SK-N-SH (cell line): Measurements from ENCODE around the gene F2R. TPM values are rescaled to one million over a fixed set of nuclear protein-coding genes. Genes with fewer than 3 reads are reported as not detected.

Source experiments
- CTCF ChIA-PET: fragments of 300-600, 350-600 bp; formaldehyde crosslinking; extraction: SDS; loops from one replicate; lab custom pipeline; 2021; lab: Yijun Ruan, JAX
- POLR2A ChIA-PET: fragments of 350-600 bp; sonication (Branson Sonifier 250); formaldehyde crosslinking; extraction: SDS; loops from one replicate; lab custom pipeline; 2020; ENCODE audit warnings: antibody characterized with exemption, inconsistent platforms; lab: Yijun Ruan, JAX
- DNase-seq: peaks from one replicate; pipeline ENCODE4 v3.0.0; 2012
- H2AFZ ChIP-seq: fragments of 200-600 bp; sonication (generic); 2 replicates; pipeline ENCODE4 v1.8.1; 2016; ENCODE audit warnings: antibody characterized with exemption, mild to moderate bottlenecking, low read depth
- H3F3A ChIP-seq: fragments of 200-600 bp; sonication (generic); replicated peaks from 2 replicates; pipeline ENCODE3; 2016; ENCODE audit warnings: antibody characterized with exemption, mild to moderate bottlenecking; ENCODE audit not compliant: insufficient read depth
- H3K27ac ChIP-seq, 2 experiments: fragments of 200-500 bp in 1 of 2; fragments of 200-600 bp in 1 of 2; sonication (Bioruptor generic) in 1 of 2; sonication (generic), shearing (Covaris generic) in 1 of 2; 2 replicates each; pipeline versions ENCODE4 v1.5.1 to v1.6.1; 2014 to 2016; ENCODE audit warnings: low read depth in 2 of 2, inconsistent platforms in 1 of 2, low read length in 1 of 2, mild to moderate bottlenecking in 1 of 2, mixed read lengths in 1 of 2
- H3K27me3 ChIP-seq: fragments of 200-600 bp; sonication (generic), shearing (Covaris generic); 2 replicates; pipeline ENCODE4 v1.6.1; 2016; ENCODE audit warnings: mixed run types; ENCODE audit not compliant: insufficient read depth
- H3K36me3 ChIP-seq, 2 experiments: fragments of 200-500 bp in 1 of 2; fragments of 200-600 bp in 1 of 2; sonication (Bioruptor generic) in 1 of 2; sonication (generic) in 1 of 2; replicated peaks in 1 of 2; 2 replicates each; pipeline versions ENCODE3 to v1.5.1; 2014 to 2016; ENCODE audit warnings: low read length in 1 of 2, mild to moderate bottlenecking in 1 of 2; ENCODE audit not compliant: insufficient read depth in 2 of 2, control insufficient read depth in 1 of 2
- H3K4me1 ChIP-seq, 2 experiments: fragments of 200-500 bp in 1 of 2; fragments of 200-600 bp in 1 of 2; sonication (Bioruptor generic) in 1 of 2; sonication (generic), shearing (Covaris generic) in 1 of 2; 2 replicates each; pipeline versions ENCODE4 v1.5.1 to v1.6.1; 2014 to 2016; ENCODE audit warnings: low read depth in 1 of 2, low read length in 1 of 2, mixed run types in 1 of 2; ENCODE audit not compliant: insufficient read depth in 2 of 2, control insufficient read depth in 1 of 2
- H3K4me2 ChIP-seq: fragments of 200-600 bp; sonication (generic), shearing (Covaris generic); 2 replicates; pipeline ENCODE4 v1.6.1; 2017; ENCODE audit warnings: mixed run types
- H3K4me3 ChIP-seq, 2 experiments: fragments of 200-500 bp in 1 of 2; fragments of 200-600 bp in 1 of 2; sonication (Bioruptor generic) in 1 of 2; sonication (generic), shearing (Covaris generic) in 1 of 2; 2 replicates each; pipeline versions ENCODE4 v1.5.1 to v1.8.1; 2014 to 2016; ENCODE audit warnings: low read depth in 2 of 2, inconsistent platforms in 1 of 2, low read length in 1 of 2, mild to moderate bottlenecking in 1 of 2, mixed read lengths in 1 of 2, moderate library complexity in 1 of 2
- H3K79me2 ChIP-seq: fragments of 200-600 bp; sonication (generic); 2 replicates; pipeline ENCODE4 v1.8.1; 2017; ENCODE audit warnings: mild to moderate bottlenecking; ENCODE audit not compliant: insufficient read depth
- H3K9ac ChIP-seq: fragments of 200-600 bp; sonication (generic); 2 replicates; pipeline ENCODE4 v1.6.1; 2017; ENCODE audit warnings: mixed run types
- H3K9me2 ChIP-seq: fragments of 200-600 bp; sonication (generic); 2 replicates; pipeline ENCODE4 v1.6.1; 2017; ENCODE audit warnings: mixed run types
- H3K9me3 ChIP-seq: fragments of 200-600 bp; sonication (generic); 2 replicates; pipeline ENCODE4 v1.6.1; 2017; ENCODE audit warnings: mixed run types, mild to moderate bottlenecking, moderate library complexity
- H4K20me1 ChIP-seq: fragments of 200-600 bp; sonication (generic); 2 replicates; pipeline ENCODE4 v1.6.1; 2017; ENCODE audit warnings: mild to moderate bottlenecking, mixed run types; ENCODE audit not compliant: insufficient read depth
- CHD2 ChIP-seq: fragments of 150-350 bp; IDR thresholded peaks from 2 replicates; pipeline ENCODE4 v1.6.1; 2018; ENCODE audit warnings: low read length; ENCODE audit not compliant: partially characterized antibody
- FOSL2 ChIP-seq: IDR thresholded peaks from 2 replicates; pipeline ENCODE4 v1.4.0; 2012; ENCODE audit warnings: low read depth, mild to moderate bottlenecking, moderate library complexity, borderline replicate concordance
- GABPA ChIP-seq: IDR thresholded peaks from 2 replicates; pipeline ENCODE4 v1.4.0; 2012; ENCODE audit warnings: low read depth, mild to moderate bottlenecking
- GATA2 ChIP-seq: sonication (generic); formaldehyde crosslinking; IDR thresholded peaks from 2 replicates; pipeline ENCODE4 v1.5.0; 2020; ENCODE audit warnings: mild to moderate bottlenecking, missing genetic modification reagents
- JUND ChIP-seq: IDR thresholded peaks from 2 replicates; pipeline ENCODE4 v1.4.0; 2012
- NRF1 ChIP-seq: IDR thresholded peaks from 2 replicates; pipeline ENCODE4 v1.6.1; 2012; ENCODE audit warnings: low read depth, mild to moderate bottlenecking, low read length
- RAD21 ChIP-seq: IDR thresholded peaks from 2 replicates; pipeline ENCODE4 v1.6.1; 2012; ENCODE audit warnings: mild to moderate bottlenecking, low read length
- RFX5 ChIP-seq: IDR thresholded peaks from 2 replicates; pipeline ENCODE4 v1.6.1; 2012; ENCODE audit warnings: mild to moderate bottlenecking, improper control_type of control experiment, low read length
- SMC3 ChIP-seq: IDR thresholded peaks from 2 replicates; pipeline ENCODE4 v1.6.1; 2012; ENCODE audit warnings: low read depth, low read length, improper control_type of control experiment
- TCF12 ChIP-seq: IDR thresholded peaks from 2 replicates; pipeline ENCODE4 v1.4.0; 2012
- YY1 ChIP-seq: IDR thresholded peaks from 2 replicates; pipeline ENCODE4 v1.4.0; 2012; ENCODE audit warnings: low read depth, mild to moderate bottlenecking
- WGBS: methylation state at CpG from one replicate; pipeline ENCODE4 v1.1.6; 2017; ENCODE audit warnings: low lambda C conversion rate; 5-methylcytosine and 5-hydroxymethylcytosine counted together
- polyA plus RNA-seq, 3 experiments: library from polyadenylated mRNA; depleted of rRNA; stranded (reverse); fragments of >200 nt; gene quantifications; 2 replicates each; pipeline ENCODE4 v1.2.3, GENCODE V29; 2012
- TF ChIP-seq, protein P1 (sequence below): IDR thresholded peaks from 2 replicates; pipeline ENCODE4; 2012
- TF ChIP-seq, protein P2 (sequence below): fragments of 150-350 bp; IDR thresholded peaks from 2 replicates; pipeline ENCODE4 v1.6.1; 2017; ENCODE audit warnings: antibody characterized with exemption, low read length, low read depth, borderline replicate concordance
- TF ChIP-seq, protein P3 (sequence below): fragments of 200-600 bp; sonication (generic); IDR thresholded peaks from 2 replicates; pipeline ENCODE4 v1.6.1; 2017; ENCODE audit warnings: antibody characterized with exemption, mild to moderate bottlenecking, moderate library complexity
- TF ChIP-seq, protein P4 (sequence below): IDR thresholded peaks from 2 replicates; pipeline ENCODE4 v1.4.0; 2012; ENCODE audit warnings: low read depth, borderline replicate concordance

Gene F2R
- polyA plus RNA-seq, 1 of the 3 experiments (the other 2 are of a cell fraction), result 212 TPM

DNA sequence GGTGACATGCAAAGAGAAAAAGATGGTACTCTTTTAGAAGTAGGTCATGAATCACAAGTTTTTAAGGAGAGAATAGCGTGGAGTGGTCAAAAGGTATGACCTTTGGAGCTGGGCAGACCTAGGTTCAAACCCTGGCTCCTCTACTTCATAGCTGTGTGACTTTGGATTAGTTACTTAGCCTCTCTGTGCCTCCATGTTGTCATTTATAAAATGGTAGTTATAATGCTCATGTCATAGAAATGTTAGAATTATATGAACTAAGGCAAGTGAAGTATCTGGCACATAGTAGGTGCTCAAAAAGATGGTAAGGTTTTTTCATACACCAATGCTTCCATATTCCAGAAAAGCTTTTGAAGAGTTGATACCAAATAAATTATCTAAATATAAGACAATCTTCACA, 7.3 kb downstream of the F2R start (continued):
- no peak for TF ChIP-seq SMC3
- TF ChIP-seq, protein P1, sequence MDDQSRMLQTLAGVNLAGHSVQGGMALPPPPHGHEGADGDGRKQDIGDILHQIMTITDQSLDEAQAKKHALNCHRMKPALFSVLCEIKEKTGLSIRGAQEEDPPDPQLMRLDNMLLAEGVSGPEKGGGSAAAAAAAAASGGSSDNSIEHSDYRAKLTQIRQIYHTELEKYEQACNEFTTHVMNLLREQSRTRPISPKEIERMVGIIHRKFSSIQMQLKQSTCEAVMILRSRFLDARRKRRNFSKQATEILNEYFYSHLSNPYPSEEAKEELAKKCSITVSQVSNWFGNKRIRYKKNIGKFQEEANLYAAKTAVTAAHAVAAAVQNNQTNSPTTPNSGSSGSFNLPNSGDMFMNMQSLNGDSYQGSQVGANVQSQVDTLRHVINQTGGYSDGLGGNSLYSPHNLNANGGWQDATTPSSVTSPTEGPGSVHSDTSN, result no peak

DNA sequence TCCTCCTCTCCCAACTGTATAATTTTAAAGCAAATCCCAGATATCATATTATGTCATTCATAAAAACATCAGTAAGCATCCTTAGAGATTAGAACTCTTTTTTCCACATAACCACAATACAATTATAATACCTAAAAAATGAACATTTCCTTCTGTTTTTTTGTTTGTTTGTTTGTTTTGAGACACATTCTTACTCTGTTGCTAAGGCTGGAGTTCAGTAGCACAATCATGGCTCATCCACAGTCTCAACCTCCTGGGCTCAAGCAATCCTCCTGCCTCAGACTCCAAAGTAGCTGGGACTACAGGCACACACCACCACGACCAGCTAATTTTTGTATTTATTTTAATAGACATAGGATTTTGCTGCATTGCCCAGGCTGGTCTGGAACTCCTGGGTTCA, 8.0 kb downstream of the F2R start:
- peaks cover 2% of the 10 kb centered on the region; the same call in 1 of the 2 replicates for H3K9me3 ChIP-seq
- H3K9ac ChIP-seq, result no peak overlapping the region
- H3K4me2 ChIP-seq, result peak overlapping the region; percentile 47; the same call in 1 of the 2 replicates
- peaks cover 13 to 44% of the 10 kb centered on the region in 2 experiments for H3K36me3 ChIP-seq
- H3F3A ChIP-seq, result peaks cover 25% of the 10 kb centered on the region
- WGBS, result 69% methylated on average over 1 of the region's 1 CpG
- DNase-seq, result no peak
- H3K9me2 ChIP-seq, result no peaks in the 10 kb centered on the region
- TF ChIP-seq, protein P2, sequence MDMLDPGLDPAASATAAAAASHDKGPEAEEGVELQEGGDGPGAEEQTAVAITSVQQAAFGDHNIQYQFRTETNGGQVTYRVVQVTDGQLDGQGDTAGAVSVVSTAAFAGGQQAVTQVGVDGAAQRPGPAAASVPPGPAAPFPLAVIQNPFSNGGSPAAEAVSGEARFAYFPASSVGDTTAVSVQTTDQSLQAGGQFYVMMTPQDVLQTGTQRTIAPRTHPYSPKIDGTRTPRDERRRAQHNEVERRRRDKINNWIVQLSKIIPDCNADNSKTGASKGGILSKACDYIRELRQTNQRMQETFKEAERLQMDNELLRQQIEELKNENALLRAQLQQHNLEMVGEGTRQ, result no peak
- TF ChIP-seq, protein P3, sequence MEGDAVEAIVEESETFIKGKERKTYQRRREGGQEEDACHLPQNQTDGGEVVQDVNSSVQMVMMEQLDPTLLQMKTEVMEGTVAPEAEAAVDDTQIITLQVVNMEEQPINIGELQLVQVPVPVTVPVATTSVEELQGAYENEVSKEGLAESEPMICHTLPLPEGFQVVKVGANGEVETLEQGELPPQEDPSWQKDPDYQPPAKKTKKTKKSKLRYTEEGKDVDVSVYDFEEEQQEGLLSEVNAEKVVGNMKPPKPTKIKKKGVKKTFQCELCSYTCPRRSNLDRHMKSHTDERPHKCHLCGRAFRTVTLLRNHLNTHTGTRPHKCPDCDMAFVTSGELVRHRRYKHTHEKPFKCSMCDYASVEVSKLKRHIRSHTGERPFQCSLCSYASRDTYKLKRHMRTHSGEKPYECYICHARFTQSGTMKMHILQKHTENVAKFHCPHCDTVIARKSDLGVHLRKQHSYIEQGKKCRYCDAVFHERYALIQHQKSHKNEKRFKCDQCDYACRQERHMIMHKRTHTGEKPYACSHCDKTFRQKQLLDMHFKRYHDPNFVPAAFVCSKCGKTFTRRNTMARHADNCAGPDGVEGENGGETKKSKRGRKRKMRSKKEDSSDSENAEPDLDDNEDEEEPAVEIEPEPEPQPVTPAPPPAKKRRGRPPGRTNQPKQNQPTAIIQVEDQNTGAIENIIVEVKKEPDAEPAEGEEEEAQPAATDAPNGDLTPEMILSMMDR, result no peak
- TF ChIP-seq GABPA, result no peak
- no peak for TF ChIP-seq JUND
- TF ChIP-seq YY1, result no peak
- TF ChIP-seq GATA2 (CRISPR knock-in tag), result no peak
- no peak for TF ChIP-seq NRF1
- TF ChIP-seq RAD21, result no peak
- TF ChIP-seq RFX5, result no peak
- TF ChIP-seq CHD2, result no peak
- TF ChIP-seq TCF12, result no peak
- TF ChIP-seq, protein P4, sequence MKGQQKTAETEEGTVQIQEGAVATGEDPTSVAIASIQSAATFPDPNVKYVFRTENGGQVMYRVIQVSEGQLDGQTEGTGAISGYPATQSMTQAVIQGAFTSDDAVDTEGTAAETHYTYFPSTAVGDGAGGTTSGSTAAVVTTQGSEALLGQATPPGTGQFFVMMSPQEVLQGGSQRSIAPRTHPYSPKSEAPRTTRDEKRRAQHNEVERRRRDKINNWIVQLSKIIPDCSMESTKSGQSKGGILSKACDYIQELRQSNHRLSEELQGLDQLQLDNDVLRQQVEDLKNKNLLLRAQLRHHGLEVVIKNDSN, result no peak
- no peak for TF ChIP-seq SMC3
- no peak for TF ChIP-seq FOSL2
- POLR2A ChIA-PET, result no interaction called here
- CTCF ChIA-PET, result interaction anchor here (0.9 to 3.8 kb wide), 2 partner anchors 13 to 51 kb away, joined by 3 to 16 read pairs; no protein-coding TSS in a partner anchor
- H4K20me1 ChIP-seq, result peaks cover 68% of the 10 kb centered on the region
- peaks cover 2 to 21% of the 10 kb centered on the region in 2 experiments; a peak in 2 of 4 replicates for H3K4me1 ChIP-seq
- peak overlapping the region in 1 of 2 experiments; percentile 79; a peak in 2 of 4 replicates for H3K27ac ChIP-seq
- H3K27me3 ChIP-seq, result no peaks in the 10 kb centered on the region
- H2AFZ ChIP-seq, result no peak overlapping the region
- peaks cover 100% of the 10 kb centered on the region for H3K79me2 ChIP-seq
- H3K4me3 ChIP-seq, result no peak overlapping the region
